A549 treated with Mapracorat at 1 μM for 4 hours (cell line): ENCODE measurements around the gene OR2D3. TPM values are rescaled to one million over a fixed set of nuclear protein-coding genes. Genes with fewer than 3 reads are reported as not detected.

Source experiments
- total RNA-seq: library from RNA; stranded (reverse); fragments of 200-300 nt; extraction: Qiagen RNA extraction; gene quantifications from 5 replicates; pipeline ENCODE4 v1.2.3, GENCODE V29; 2022

The OR2D3 gene
- total RNA-seq, result not detected in 5 replicates

GRCh38 chr11:6920702-6921101, at the start of gene OR2D3:
Gene OR2D3 (plus strand): TSS chr11:6921002. CDS start chr11:6921002, 0 bp downstream.

GRCh38 chr11:6876325-6876724, 44.5 kb upstream of the OR2D3 start, which contains the start of gene OR10A4:
Gene OR10A4 (plus strand): TSS chr11:6876625. CDS start chr11:6876648, 23 bp downstream.

GRCh38 chr11:6892400-6892799, 28.4 kb upstream of the OR2D3 start, which contains the start of gene OR2D2:
Gene OR2D2 (minus strand): TSS chr11:6892500. CDS start chr11:6892500, 0 bp downstream.

GRCh38 chr11:6926208-6927029, 5.6 kb downstream of the OR2D3 start, which contains the start of gene ZNF215:
Gene ZNF215 (plus strand): TSS chr11:6926426. CDS start chr11:6932273, 5,847 bp downstream.

Other genes starting within 250 kb of the OR2D3 start
- 86.2 to 114 TPM (median 99.7 TPM) in 5 replicates for gene MRPL17, start 237.7 kb upstream of the OR2D3 start, total RNA-seq
- 0.03 TPM in 1 of 5 replicates, not detected in the others for gene OR2AG2, start 149.0 kb upstream of the OR2D3 start, total RNA-seq
- not detected in 5 replicates for gene OR2AG1, start 138.0 kb upstream of the OR2D3 start, total RNA-seq
- not detected in 5 replicates for gene OR6A2, start 121.3 kb upstream of the OR2D3 start, total RNA-seq
- gene OR10A5, start 75.3 kb upstream of the OR2D3 start, total RNA-seq, result not detected in 5 replicates
- gene OR10A2, start 57.9 kb upstream of the OR2D3 start, total RNA-seq, result not detected in 5 replicates
- gene OR10A4, start 44.4 kb upstream of the OR2D3 start, total RNA-seq, result not detected in 5 replicates
- not detected in 5 replicates for gene OR2D2, start 28.5 kb upstream of the OR2D3 start, total RNA-seq
- gene ZNF215, start 5.4 kb downstream of the OR2D3 start, total RNA-seq, result 0.82 to 1.2 TPM (median 0.95 TPM) in 5 replicates
- 0.56 to 0.98 TPM (median 0.79 TPM) in 5 replicates for gene ZNF214, start 99.3 kb downstream of the OR2D3 start, total RNA-seq
- gene NLRP14, start 99.5 kb downstream of the OR2D3 start, total RNA-seq, result not detected in 5 replicates
- gene RBMXL2, start 168.0 kb downstream of the OR2D3 start, total RNA-seq, result not detected in 5 replicates